HL-60/S4 (cell line): Measurements from ENCODE around the gene PTPRA.
"Not testable (repeated sequence)": the region's sequence is repeated elsewhere in the genome, so short reads cannot be mapped to it uniquely, and the experiment has no call there.

Experiments used
- in situ Hi-C: fragments of 300-500 bp; cut with MboI; formaldehyde crosslinking; loops from 2 replicates; pipeline ENCODE4 v1.14.3; 2022; ENCODE audit warnings: low sequenced_read_pairs

The PTPRA gene

GRCh38 chr20:3071610-3072529 is 198.6 kb downstream of the PTPRA start, which contains the start of gene OXT:
OXT (plus strand) TSS chr20:3071620; CDS start chr20:3071656, 36 bp downstream.
- in situ Hi-C loops: no loop called here

GRCh38 chr20:3072530-3073250 is 199.4 kb downstream of the PTPRA start:
- in situ Hi-C loops: no loop called here

- in situ Hi-C loops: not testable (repeated sequence)
Measured at GRCh38 chr20:3073251-3073643, 200.0 kb downstream of the PTPRA start.

- in situ Hi-C loops: no loop called here
Measured at GRCh38 chr20:3074812-3075211, 201.5 kb downstream of the PTPRA start.

GRCh38 chr20:3075315-3075714 is 202.0 kb downstream of the PTPRA start:
- in situ Hi-C loops: not testable (repeated sequence)

- in situ Hi-C loops: no loop called here
Measured at GRCh38 chr20:3077618-3078134, 204.4 kb downstream of the PTPRA start.

- in situ Hi-C loops: no loop called here
Measured at GRCh38 chr20:3080939-3081388, 207.7 kb downstream of the PTPRA start.

GRCh38 chr20:3081641-3082040 is 208.4 kb downstream of the PTPRA start:
- in situ Hi-C loops: no loop called here

- in situ Hi-C loops: no loop called here
Measured at GRCh38 chr20:3082306-3082951, 209.1 kb downstream of the PTPRA start.

GRCh38 chr20:3082955-3083952 is 210.0 kb downstream of the PTPRA start:
- in situ Hi-C loops: no loop called here

- in situ Hi-C loops: no loop called here
Measured at GRCh38 chr20:3084283-3084985, 211.2 kb downstream of the PTPRA start, which contains the start of gene AVP. AVP (minus strand) TSS chr20:3084724; CDS start chr20:3084674, 50 bp downstream.

- in situ Hi-C loops: no loop called here
Measured at GRCh38 chr20:3084986-3085360, 211.7 kb downstream of the PTPRA start.

GRCh38 chr20:3085571-3086072 is 212.3 kb downstream of the PTPRA start:
- in situ Hi-C loops: no loop called here

GRCh38 chr20:3088031-3088430 is 214.8 kb downstream of the PTPRA start:
- in situ Hi-C loops: no loop called here
